Measurements from ENCODE around the gene NUDT4. TPM values are rescaled to one million over a fixed set of nuclear protein-coding genes. Genes with fewer than 3 reads are reported as not detected.

NUDT4 gene
- polyA plus RNA-seq, 1 experiment: 15.4 TPM

DNA sequence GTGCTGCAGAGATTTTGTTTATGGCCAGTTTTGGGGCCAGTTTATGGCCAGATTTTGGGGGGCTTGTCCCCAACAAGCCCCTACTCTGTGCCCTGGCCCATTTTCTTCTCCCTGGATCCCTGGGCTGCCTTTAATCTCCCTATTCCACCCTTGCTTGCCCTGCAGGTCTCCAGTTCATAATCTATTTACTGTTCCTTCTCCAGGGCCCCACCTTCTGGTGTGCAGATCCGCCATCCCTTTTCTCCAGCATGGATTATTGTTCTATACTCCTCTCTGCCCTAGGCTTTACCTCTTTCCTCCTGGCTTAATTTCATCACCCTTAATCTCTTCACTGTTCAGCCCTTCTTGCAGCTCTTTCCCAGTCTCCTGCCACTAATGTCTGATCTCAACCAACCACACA is 26.0 kb upstream of the NUDT4 start:
- TF ChIP-seq, protein P1, sequence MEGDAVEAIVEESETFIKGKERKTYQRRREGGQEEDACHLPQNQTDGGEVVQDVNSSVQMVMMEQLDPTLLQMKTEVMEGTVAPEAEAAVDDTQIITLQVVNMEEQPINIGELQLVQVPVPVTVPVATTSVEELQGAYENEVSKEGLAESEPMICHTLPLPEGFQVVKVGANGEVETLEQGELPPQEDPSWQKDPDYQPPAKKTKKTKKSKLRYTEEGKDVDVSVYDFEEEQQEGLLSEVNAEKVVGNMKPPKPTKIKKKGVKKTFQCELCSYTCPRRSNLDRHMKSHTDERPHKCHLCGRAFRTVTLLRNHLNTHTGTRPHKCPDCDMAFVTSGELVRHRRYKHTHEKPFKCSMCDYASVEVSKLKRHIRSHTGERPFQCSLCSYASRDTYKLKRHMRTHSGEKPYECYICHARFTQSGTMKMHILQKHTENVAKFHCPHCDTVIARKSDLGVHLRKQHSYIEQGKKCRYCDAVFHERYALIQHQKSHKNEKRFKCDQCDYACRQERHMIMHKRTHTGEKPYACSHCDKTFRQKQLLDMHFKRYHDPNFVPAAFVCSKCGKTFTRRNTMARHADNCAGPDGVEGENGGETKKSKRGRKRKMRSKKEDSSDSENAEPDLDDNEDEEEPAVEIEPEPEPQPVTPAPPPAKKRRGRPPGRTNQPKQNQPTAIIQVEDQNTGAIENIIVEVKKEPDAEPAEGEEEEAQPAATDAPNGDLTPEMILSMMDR (IDR thresholded peaks at IDR 0.05; ENCODE audit: insufficient read depth, low read depth, low read length): no peak
- ChIA-PET CTCF (no interaction called here), POLR2A (no interaction called here)
- H3K4me3 ChIP-seq (ENCODE audit: low read depth, low read length): no peak overlapping the region
- H3K27me3 ChIP-seq (ENCODE audit: control insufficient read depth, insufficient read depth, low read length): no peaks in the 10 kb centered on the region
- no peak for DNase-seq (ENCODE audit: low read depth)
- H3K36me3 ChIP-seq (ENCODE audit: control insufficient read depth, insufficient read depth, low read length): no peaks in the 10 kb centered on the region

DNA sequence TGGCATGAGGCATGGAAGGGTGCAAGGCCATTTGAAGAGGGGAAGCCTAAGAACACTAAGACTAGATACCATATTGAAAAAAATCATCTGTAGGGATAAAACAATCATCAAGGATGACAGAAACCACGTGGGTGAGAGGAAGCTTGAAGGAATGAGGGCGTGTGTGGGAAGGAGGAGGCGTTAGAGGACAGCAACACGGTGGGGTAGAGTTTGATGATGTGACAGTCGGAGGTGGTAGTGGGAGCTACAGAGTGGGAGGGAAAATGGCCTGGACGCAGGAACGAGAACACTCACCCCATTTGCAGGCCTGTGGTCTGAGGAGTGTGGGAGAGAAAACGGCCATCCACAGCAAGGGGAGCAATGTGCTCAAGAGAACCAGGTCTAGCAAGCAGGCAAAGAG is 25.4 kb upstream of the NUDT4 start:
- POLR2A ChIA-PET: no interaction called here
- Histone ChIP-seq H3K36me3 (ENCODE audit: control insufficient read depth, insufficient read depth, low read length) (no peaks in the 10 kb centered on the region), H3K27me3 (ENCODE audit: control insufficient read depth, insufficient read depth, low read length) (no peaks in the 10 kb centered on the region), H3K4me3 (ENCODE audit: low read depth, low read length) (no peak overlapping the region)
- CTCF ChIA-PET: no interaction called here
- no peak for DNase-seq (ENCODE audit: low read depth)
- TF ChIP-seq, protein P1 (IDR thresholded peaks at IDR 0.05; ENCODE audit: insufficient read depth, low read depth, low read length): no peak

DNA sequence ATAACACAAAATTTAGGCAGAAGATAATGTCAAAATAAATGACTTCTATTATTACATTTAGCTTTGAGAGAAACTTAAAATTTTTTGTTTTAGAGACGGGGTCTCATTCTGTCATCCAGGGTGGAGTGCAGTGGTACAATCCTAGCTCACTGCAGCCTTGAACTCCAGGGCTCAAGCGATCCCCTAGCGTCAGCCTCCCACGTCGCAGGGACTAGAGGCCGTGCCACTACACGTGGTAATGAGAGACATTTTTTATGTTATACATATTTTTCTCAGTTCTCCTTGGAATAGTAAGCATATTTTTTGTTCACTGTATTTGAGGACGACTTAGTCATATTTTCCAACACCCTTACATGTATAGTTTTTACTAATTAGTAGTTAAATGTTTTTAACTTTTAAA is 21.5 kb upstream of the NUDT4 start:
- H3K36me3 ChIP-seq (ENCODE audit: control insufficient read depth, insufficient read depth, low read length): no peaks in the 10 kb centered on the region
- TF ChIP-seq, protein P1 (IDR thresholded peaks at IDR 0.05; ENCODE audit: insufficient read depth, low read depth, low read length): no peak
- H3K27me3 ChIP-seq (ENCODE audit: control insufficient read depth, insufficient read depth, low read length): no peaks in the 10 kb centered on the region
- ChIA-PET POLR2A (interaction anchor here (0.7 kb wide), 1 partner anchor 8 kb away, joined by 3 read pairs; no protein-coding TSS in a partner anchor), CTCF (no interaction called here)
- no peak overlapping the region for H3K4me3 ChIP-seq (ENCODE audit: low read depth, low read length)
- DNase-seq (ENCODE audit: low read depth): no peak

DNA sequence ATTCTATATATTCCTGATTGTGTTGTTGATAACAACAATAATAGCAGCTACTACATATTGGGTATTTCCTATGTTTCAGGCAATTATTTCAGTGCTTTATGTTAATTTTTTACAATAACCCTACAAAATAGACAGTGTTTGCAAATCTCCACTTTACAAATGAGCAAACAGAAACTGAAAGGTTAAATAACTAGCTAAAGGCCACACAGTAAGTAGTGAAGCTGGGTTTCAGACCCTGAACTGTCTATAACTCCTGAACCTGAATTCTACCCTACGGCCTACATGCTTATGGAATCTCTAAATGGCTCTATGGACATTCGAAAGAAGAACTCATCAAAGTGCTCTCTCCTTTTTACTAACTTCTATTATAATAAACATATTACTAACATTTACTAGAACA is 19.7 kb upstream of the NUDT4 start:
- no peak for DNase-seq (ENCODE audit: low read depth)
- Histone ChIP-seq H3K27me3 (ENCODE audit: control insufficient read depth, insufficient read depth, low read length) (no peaks in the 10 kb centered on the region), H3K4me3 (ENCODE audit: low read depth, low read length) (no peak overlapping the region), H3K36me3 (ENCODE audit: control insufficient read depth, insufficient read depth, low read length) (no peaks in the 10 kb centered on the region)
- ChIA-PET POLR2A (no interaction called here), CTCF (interaction anchor here (1.4 kb wide), 1 partner anchor 22 kb away, joined by 3 read pairs; no protein-coding TSS in a partner anchor)
- TF ChIP-seq, protein P1 (IDR thresholded peaks at IDR 0.05; ENCODE audit: insufficient read depth, low read depth, low read length): no peak

DNA sequence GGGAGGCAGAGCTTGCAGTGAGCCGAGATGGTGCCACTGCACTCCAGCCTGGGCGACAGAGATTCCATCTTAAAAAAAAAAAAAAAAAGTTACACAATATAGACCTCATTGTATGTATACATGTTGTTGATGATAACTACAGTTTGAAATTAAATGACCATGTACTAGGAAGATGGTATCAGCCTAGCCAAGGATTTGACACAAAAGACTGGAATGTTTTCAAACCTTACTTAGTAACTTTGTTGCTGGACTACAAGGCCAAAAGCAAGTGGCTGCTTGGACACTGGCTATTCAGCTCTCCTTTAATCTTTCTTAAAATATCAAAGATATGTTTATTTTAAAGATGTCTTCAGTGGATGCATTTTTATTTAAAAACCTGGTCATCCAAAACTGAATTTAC is 18.9 kb upstream of the NUDT4 start:
- Histone ChIP-seq H3K36me3 (ENCODE audit: control insufficient read depth, insufficient read depth, low read length) (no peaks in the 10 kb centered on the region), H3K4me3 (ENCODE audit: low read depth, low read length) (no peak overlapping the region), H3K27me3 (ENCODE audit: control insufficient read depth, insufficient read depth, low read length) (no peaks in the 10 kb centered on the region)
- ChIA-PET POLR2A (no interaction called here), CTCF (interaction anchor here (1.1 to 1.4 kb wide), 2 partner anchors 23 to 93 kb away, joined by 3 read pairs; no protein-coding TSS in a partner anchor)
- no peak for DNase-seq (ENCODE audit: low read depth)
- TF ChIP-seq, protein P1 (IDR thresholded peaks at IDR 0.05; ENCODE audit: insufficient read depth, low read depth, low read length): no peak
